ENCODE results near the gene HES3. TPM values are rescaled to one million over a fixed set of nuclear protein-coding genes. Genes with fewer than 3 reads are reported as not detected.
A peak's percentile ranks its signal among the peaks of the same experiment; 100 is the strongest.

Gene HES3
- total RNA-seq (2021) (not detected in 2 replicates), Bru-seq, nascent RNA (not detected), BruChase-seq, experiment 1, labeled RNA remaining after a 2-hour chase (not detected), BruChase-seq, experiment 2, labeled RNA remaining after a 6-hour chase (not detected)
- long read RNA-seq = 0 reads

GRCh38 chr1:6243993-6244392 lies at the start of gene HES3:
TSS of gene HES3 (plus strand) at chr1:6244179. CDS start at chr1:6244366, 187 bp downstream.
- CTCF ChIA-PET = interaction anchor here (2.5 kb wide), 1 partner anchor 191 kb away, joined by 23 read pairs; no protein-coding TSS in a partner anchor
- TF ChIP-seq, protein P1, sequence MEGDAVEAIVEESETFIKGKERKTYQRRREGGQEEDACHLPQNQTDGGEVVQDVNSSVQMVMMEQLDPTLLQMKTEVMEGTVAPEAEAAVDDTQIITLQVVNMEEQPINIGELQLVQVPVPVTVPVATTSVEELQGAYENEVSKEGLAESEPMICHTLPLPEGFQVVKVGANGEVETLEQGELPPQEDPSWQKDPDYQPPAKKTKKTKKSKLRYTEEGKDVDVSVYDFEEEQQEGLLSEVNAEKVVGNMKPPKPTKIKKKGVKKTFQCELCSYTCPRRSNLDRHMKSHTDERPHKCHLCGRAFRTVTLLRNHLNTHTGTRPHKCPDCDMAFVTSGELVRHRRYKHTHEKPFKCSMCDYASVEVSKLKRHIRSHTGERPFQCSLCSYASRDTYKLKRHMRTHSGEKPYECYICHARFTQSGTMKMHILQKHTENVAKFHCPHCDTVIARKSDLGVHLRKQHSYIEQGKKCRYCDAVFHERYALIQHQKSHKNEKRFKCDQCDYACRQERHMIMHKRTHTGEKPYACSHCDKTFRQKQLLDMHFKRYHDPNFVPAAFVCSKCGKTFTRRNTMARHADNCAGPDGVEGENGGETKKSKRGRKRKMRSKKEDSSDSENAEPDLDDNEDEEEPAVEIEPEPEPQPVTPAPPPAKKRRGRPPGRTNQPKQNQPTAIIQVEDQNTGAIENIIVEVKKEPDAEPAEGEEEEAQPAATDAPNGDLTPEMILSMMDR (conservative IDR thresholded peaks at IDR 0.05; ENCODE audit: low read depth, low read length) = no peak
- no peak for TF ChIP-seq EZH2 (IDR thresholded peaks at IDR 0.05; ENCODE audit: borderline replicate concordance, low read depth, low read length, poor library complexity, severe bottlenecking)
- peaks cover 48% of the 10 kb centered on the region for H3K27me3 ChIP-seq (replicated peaks; ENCODE audit: insufficient read depth, low read depth, low read length, poor library complexity)
- no peak for DNase-seq (ENCODE audit: low spot score)
- intact Hi-C loops (cut with micrococcal nuclease; ENCODE audit: unreplicated experiment) = loop anchor here (2.0 kb wide), 1 partner anchor 135 kb away; no protein-coding TSS in a partner anchor
- no peak within 1 kb of the TSS for H3K4me3 ChIP-seq (ENCODE audit: low read depth, low read length, poor library complexity, severe bottlenecking)
- no peaks in the 10 kb centered on the region for H3K36me3 ChIP-seq (ENCODE audit: insufficient read depth, low read length, poor library complexity, severe bottlenecking)
- H3K9me3 ChIP-seq (ENCODE audit: low read depth, low read length, poor library complexity, severe bottlenecking) = no peaks in the 10 kb centered on the region
- POLR2A ChIA-PET (ENCODE audit: low non-redundant PET) = no interaction called here
- H3K4me1 ChIP-seq (ENCODE audit: insufficient read depth, low read length, poor library complexity, severe bottlenecking) = peaks cover 26% of the 10 kb centered on the region
- no peak within 1 kb of the TSS for H3K27ac ChIP-seq (ENCODE audit: low read depth, low read length, poor library complexity, severe bottlenecking)
- no TSS peak for BruUV-seq (replicated peaks)

- H3K36me3 ChIP-seq (ENCODE audit: insufficient read depth, low read length, poor library complexity, severe bottlenecking) = peaks cover 49% of the 10 kb centered on the region
- TF ChIP-seq EZH2 (IDR thresholded peaks at IDR 0.05; ENCODE audit: borderline replicate concordance, low read depth, low read length, poor library complexity, severe bottlenecking) = no peak
- peaks cover 11% of the 10 kb centered on the region for H3K4me1 ChIP-seq (ENCODE audit: insufficient read depth, low read length, poor library complexity, severe bottlenecking)
- peak overlapping the region; percentile 97 for H3K27ac ChIP-seq (ENCODE audit: low read depth, low read length, poor library complexity, severe bottlenecking)
- CTCF ChIA-PET = no interaction called here
- H3K27me3 ChIP-seq (replicated peaks; ENCODE audit: insufficient read depth, low read depth, low read length, poor library complexity) = no peaks in the 10 kb centered on the region
- peak overlapping the region; percentile 93 for H3K4me3 ChIP-seq (ENCODE audit: low read depth, low read length, poor library complexity, severe bottlenecking)
- H3K9me3 ChIP-seq (ENCODE audit: low read depth, low read length, poor library complexity, severe bottlenecking) = no peaks in the 10 kb centered on the region
- no TSS peak for BruUV-seq (replicated peaks)
- DNase-seq (ENCODE audit: low spot score) = no peak
- intact Hi-C loops (cut with micrococcal nuclease; ENCODE audit: unreplicated experiment) = no loop called here
- POLR2A ChIA-PET (ENCODE audit: low non-redundant PET) = interaction anchor here (0.6 kb wide), 1 partner anchor 26 kb away, joined by 3 read pairs; no protein-coding TSS in a partner anchor
These were observed 46.1 kb upstream of the HES3 start for GRCh38 chr1:6197746-6198427.

DNA sequence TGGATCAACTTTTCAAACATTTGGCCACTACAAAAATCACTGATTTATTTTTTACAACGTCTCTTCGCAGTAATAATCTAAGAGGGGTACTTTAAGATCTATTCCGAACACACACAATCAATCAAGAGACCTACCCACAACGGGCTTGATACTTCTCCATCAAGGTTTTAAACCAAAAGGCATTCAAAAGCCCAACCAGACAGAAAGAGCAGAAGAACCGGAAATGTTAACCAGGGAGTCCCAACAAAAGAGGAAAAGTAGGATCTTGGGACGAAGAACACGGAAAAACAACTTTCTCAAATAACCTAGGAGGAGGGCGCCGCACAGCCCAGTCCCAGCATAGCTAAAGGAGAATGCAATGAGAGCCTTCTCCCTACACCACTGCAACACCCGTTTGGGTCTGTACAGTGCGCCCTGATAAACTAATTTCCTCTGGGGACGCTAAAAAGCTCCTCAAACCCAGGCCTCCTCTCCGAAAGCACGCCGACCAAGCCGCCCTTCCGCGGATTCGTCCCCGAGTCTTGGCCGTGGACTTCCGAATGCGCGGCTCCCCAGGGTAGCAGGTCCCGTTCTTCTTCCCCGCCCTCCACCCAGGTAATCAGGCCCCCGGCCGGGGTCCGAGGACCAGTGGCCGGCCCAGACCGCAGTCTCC lies 45.2 kb upstream of the HES3 start:
- peak overlapping the region; percentile 93 for H3K4me3 ChIP-seq (ENCODE audit: low read depth, low read length, poor library complexity, severe bottlenecking)
- intact Hi-C loops (cut with micrococcal nuclease; ENCODE audit: unreplicated experiment) = no loop called here
- peaks cover 40% of the 10 kb centered on the region for H3K36me3 ChIP-seq (ENCODE audit: insufficient read depth, low read length, poor library complexity, severe bottlenecking)
- no peak for DNase-seq (ENCODE audit: low spot score)
- no peaks in the 10 kb centered on the region for H3K9me3 ChIP-seq (ENCODE audit: low read depth, low read length, poor library complexity, severe bottlenecking)
- CTCF ChIA-PET = no interaction called here
- POLR2A ChIA-PET (ENCODE audit: low non-redundant PET) = no interaction called here
- peaks cover 11% of the 10 kb centered on the region for H3K4me1 ChIP-seq (ENCODE audit: insufficient read depth, low read length, poor library complexity, severe bottlenecking)
- no peak for TF ChIP-seq EZH2 (IDR thresholded peaks at IDR 0.05; ENCODE audit: borderline replicate concordance, low read depth, low read length, poor library complexity, severe bottlenecking)
- TF ChIP-seq, protein P1 (conservative IDR thresholded peaks at IDR 0.05; ENCODE audit: low read depth, low read length) = no peak
- TSS peak; percentile 60 for BruUV-seq (replicated peaks)
- peak overlapping the region; percentile 97 for H3K27ac ChIP-seq (ENCODE audit: low read depth, low read length, poor library complexity, severe bottlenecking)
- no peaks in the 10 kb centered on the region for H3K27me3 ChIP-seq (replicated peaks; ENCODE audit: insufficient read depth, low read depth, low read length, poor library complexity)
